CD14-positive monocyte (primary cell): ENCODE measurements around the gene DAZ4. TPM values are rescaled to one million over a fixed set of nuclear protein-coding genes. Genes with fewer than 3 reads are reported as not detected.
"Not testable (repeated sequence)": the region's sequence is repeated elsewhere in the genome, so short reads cannot be mapped to it uniquely, and the experiment has no call there.

ENCODE experiments used
- DNase-seq, 3 donors: peaks; one replicate each; pipeline ENCODE4 v3.0.0-alpha.2; 2011 to 2022
- H2AFZ ChIP-seq: 2 replicates; pipeline ENCODE4 v1.6.0; 2012; ENCODE audit warnings: mild to moderate bottlenecking, low read depth, low read length, inconsistent platforms; ENCODE audit not compliant: insufficient read depth, poor library complexity, severe bottlenecking
- H3K27ac ChIP-seq, 2 donors: 1 replicate in 1 of 2; 2 replicates in 1 of 2; pipeline ENCODE4 v1.5.1; 2012 to 2013; ENCODE audit warnings: low read length in 2 of 2, control low read depth in 1 of 2, inconsistent platforms in 1 of 2, low read depth in 1 of 2, mild to moderate bottlenecking in 1 of 2
- H3K27me3 ChIP-seq, 2 donors: one replicate each; pipeline versions ENCODE4 v1.6.0 to v1.6.1; 2011 to 2013; ENCODE audit warnings: low read length in 2 of 2; ENCODE audit not compliant: control insufficient read depth in 2 of 2, insufficient read depth in 2 of 2
- H3K36me3 ChIP-seq, 2 donors: replicated peaks in 1 of 2; 1 replicate in 1 of 2; 2 replicates in 1 of 2; pipeline versions ENCODE4 v1.5.1 to v1.6.1; 2012 to 2013; ENCODE audit warnings: low read length in 2 of 2, control low read depth in 1 of 2, inconsistent platforms in 1 of 2, mild to moderate bottlenecking in 1 of 2; ENCODE audit not compliant: insufficient read depth in 2 of 2, control insufficient read depth in 1 of 2
- H3K4me1 ChIP-seq, 2 donors: 1 replicate in 1 of 2; 2 replicates in 1 of 2; pipeline versions ENCODE4 v1.5.1 to v1.6.1; 2012 to 2013; ENCODE audit warnings: low read length in 2 of 2, control low read depth in 1 of 2, inconsistent platforms in 1 of 2, mild to moderate bottlenecking in 1 of 2, moderate library complexity in 1 of 2; ENCODE audit not compliant: insufficient read depth in 2 of 2, control insufficient read depth in 1 of 2
- H3K4me2 ChIP-seq: replicated peaks from 2 replicates; pipeline ENCODE3; 2012; ENCODE audit warnings: low read length, moderate library complexity, mild to moderate bottlenecking; ENCODE audit not compliant: poor library complexity, severe bottlenecking; ENCODE audit errors: extremely low read depth
- H3K4me3 ChIP-seq, 3 experiments: fragments of 200-600 bp in 1 of 3; sonication (generic) in 1 of 3; replicated peaks in 1 of 3; 1 replicate in 2 of 3; 2 replicates in 1 of 3; pipeline ENCODE4 v1.5.1; 2011 to 2013; ENCODE audit warnings: low read length in 3 of 3, mild to moderate bottlenecking in 3 of 3, control low read depth in 2 of 3, low read depth in 2 of 3, inconsistent platforms in 1 of 3, moderate library complexity in 1 of 3
- H3K79me2 ChIP-seq: 2 replicates; pipeline ENCODE4 v1.6.0; 2012; ENCODE audit warnings: mild to moderate bottlenecking, control low read depth, inconsistent platforms, low read length, moderate library complexity; ENCODE audit not compliant: insufficient read depth
- H3K9ac ChIP-seq: 2 replicates; pipeline ENCODE4 v1.6.0; 2017; ENCODE audit warnings: low read length, mild to moderate bottlenecking; ENCODE audit not compliant: insufficient read depth, poor library complexity, severe bottlenecking
- H3K9me3 ChIP-seq, 2 donors: replicated peaks in 1 of 2; 1 replicate in 1 of 2; 2 replicates in 1 of 2; pipeline versions ENCODE4 v1.5.1 to v1.6.1; 2012 to 2013; ENCODE audit warnings: low read length in 2 of 2, control low read depth in 1 of 2; ENCODE audit not compliant: control insufficient read depth in 1 of 2, insufficient read depth in 1 of 2
- H4K20me1 ChIP-seq: 2 replicates; pipeline ENCODE4 v1.6.0; 2012; ENCODE audit warnings: mild to moderate bottlenecking, low read length, control low read depth, moderate library complexity; ENCODE audit not compliant: insufficient read depth
- H3K27ac Mint-ChIP-seq, 7 donors: one replicate each; pipeline ENCODE4 v1.8.0; 2020; ENCODE audit warnings: mild to moderate bottlenecking in 7 of 7, mixed read lengths in 7 of 7, moderate library complexity in 6 of 7, inconsistent platforms in 2 of 7
- H3K27me3 Mint-ChIP-seq, 3 donors: one replicate each; pipeline ENCODE4 v1.8.0; 2021 to 2022; ENCODE audit warnings: low read depth in 3 of 3, mild to moderate bottlenecking in 3 of 3, mixed read lengths in 3 of 3, moderate library complexity in 3 of 3, inconsistent platforms in 1 of 3
- H3K36me3 Mint-ChIP-seq, 2 donors: one replicate each; pipeline ENCODE4 v1.8.0; 2020; ENCODE audit warnings: mixed read lengths in 2 of 2, inconsistent platforms in 1 of 2, mild to moderate bottlenecking in 1 of 2
- H3K4me1 Mint-ChIP-seq: one replicate; pipeline ENCODE4 v1.8.0; 2020; ENCODE audit warnings: mild to moderate bottlenecking, mixed read lengths
- H3K4me3 Mint-ChIP-seq, 2 donors: one replicate each; pipeline ENCODE4 v1.8.0; 2020; ENCODE audit warnings: mild to moderate bottlenecking in 2 of 2, mixed read lengths in 2 of 2, moderate library complexity in 1 of 2
- H3K9me3 Mint-ChIP-seq, 7 donors: one replicate each; pipeline ENCODE4 v1.8.0; 2020 to 2022; ENCODE audit warnings: mixed read lengths in 7 of 7, mild to moderate bottlenecking in 6 of 7, moderate library complexity in 6 of 7, inconsistent platforms in 2 of 7
- WGBS: methylation state at CpG from one replicate; pipeline ENCODE4 v1.1.5; 2013; ENCODE audit warnings: missing lambda C conversion rate; ENCODE audit not compliant: insufficient coverage; 5-methylcytosine and 5-hydroxymethylcytosine counted together
- intact Hi-C, 2 donors: fragments of 100-400 bp; cut with micrococcal nuclease; formaldehyde crosslinking; loops; one replicate each; pipeline versions ENCODE4 v1.15.0 to v1.15.1; 2023
- polyA plus RNA-seq, 3 donors: library from polyadenylated mRNA; depleted of rRNA in 1 of 3; unstranded in 2 of 3; stranded (reverse) in 1 of 3; fragments of 300-500 nt in 2 of 3; fragments of >200 nt in 1 of 3; fragmentation: Illumina TruSeq in 2 of 3; gene quantifications; 1 replicate in 2 of 3; 2 replicates in 1 of 3; pipeline ENCODE4 v1.2.3, GENCODE V29; 2012 to 2021

The DAZ4 gene
- polyA plus RNA-seq, 3 donors, result not detected

DNA sequence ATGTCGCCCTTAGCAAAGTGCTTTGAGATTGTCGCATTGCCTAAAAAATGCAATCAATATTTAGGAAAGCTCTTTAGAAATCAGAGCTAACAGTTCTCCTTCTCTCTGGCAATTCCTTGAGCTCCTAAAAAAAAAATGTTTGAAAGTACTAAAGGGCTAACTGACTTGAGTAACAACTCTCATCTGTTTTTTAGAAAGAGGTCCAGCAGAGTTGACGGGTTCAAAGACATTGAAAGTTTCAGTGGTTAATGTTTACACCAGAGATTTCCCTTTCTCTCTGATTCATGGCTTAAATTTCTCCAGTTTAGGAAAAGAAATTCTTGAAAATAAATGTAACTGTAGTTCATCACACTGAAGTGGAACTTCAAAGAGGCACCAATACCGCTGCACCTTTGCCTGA is 8.7 kb upstream of the DAZ4 start:
- H3K36me3 Mint-ChIP-seq, H3K4me3 Mint-ChIP-seq, H4K20me1 ChIP-seq, H3K27ac ChIP-seq, H3K4me2 ChIP-seq, H3K4me3 ChIP-seq, H3K36me3 ChIP-seq, H3K79me2 ChIP-seq, H3K27me3 Mint-ChIP-seq, H3K27ac Mint-ChIP-seq, intact Hi-C loops, H3K9ac ChIP-seq, H3K4me1 Mint-ChIP-seq, H3K9me3 ChIP-seq, H3K4me1 ChIP-seq, H2AFZ ChIP-seq, DNase-seq, H3K27me3 ChIP-seq, H3K9me3 Mint-ChIP-seq: not testable (repeated sequence)
- no CpG with 5 or more reads among the region's 4 CpGs for WGBS

Other genes starting within 250 kb of the DAZ4 start
- gene BPY2B, start 215.9 kb upstream of the DAZ4 start, polyA plus RNA-seq, result not detected
- not detected for gene DAZ3, start 20.5 kb upstream of the DAZ4 start, polyA plus RNA-seq
- gene BPY2C, start 218.2 kb downstream of the DAZ4 start, polyA plus RNA-seq, result not detected